ENCODE measurements around the gene SYT2.

DNA sequence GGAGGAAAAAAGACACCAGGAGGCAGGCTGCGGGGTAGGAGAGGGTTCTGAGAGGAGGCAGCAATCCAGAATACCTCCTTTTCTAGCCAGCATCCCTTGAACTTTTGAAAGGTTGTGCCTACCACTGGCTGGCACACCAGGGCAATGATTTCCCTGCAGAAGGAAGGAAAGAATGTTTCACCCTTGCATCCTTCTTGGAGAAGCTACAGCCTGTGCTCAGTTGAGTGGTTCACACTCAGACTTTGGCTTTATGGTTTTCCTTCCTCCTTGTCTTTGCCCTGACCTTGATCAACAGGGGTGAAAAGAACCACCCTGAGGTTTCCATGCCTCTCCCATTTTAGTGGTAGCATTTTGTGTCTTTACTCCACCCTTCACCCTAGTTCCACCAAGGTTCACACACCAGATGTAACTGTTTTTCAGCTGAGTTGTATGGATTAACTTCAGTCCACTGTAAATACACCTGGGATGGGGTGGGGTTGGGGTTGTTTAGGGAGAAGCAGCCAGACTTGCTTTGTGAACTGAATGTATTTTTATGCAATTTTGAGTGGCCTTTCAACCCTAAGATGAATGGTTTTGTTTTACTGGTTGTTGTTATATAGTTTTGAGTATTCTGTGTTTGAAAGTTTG, 122.3 kb downstream of the SYT2 start:
- TF ChIP-seq CTCF (IDR thresholded peaks at IDR 0.05): no peak
- no peak for TF ChIP-seq ZFX (IDR thresholded peaks at IDR 0.05; ENCODE audit: borderline replicate concordance)
